GM19452 (cell line): ENCODE results near the gene FRMPD4.

Source experiments
- ATAC-seq: cut with Tn5 transposase; IDR thresholded peaks from one replicate; pipeline ENCODE4 v1.9.1; 2021; ENCODE audit not compliant: unreplicated experiment

The FRMPD4 gene

DNA sequence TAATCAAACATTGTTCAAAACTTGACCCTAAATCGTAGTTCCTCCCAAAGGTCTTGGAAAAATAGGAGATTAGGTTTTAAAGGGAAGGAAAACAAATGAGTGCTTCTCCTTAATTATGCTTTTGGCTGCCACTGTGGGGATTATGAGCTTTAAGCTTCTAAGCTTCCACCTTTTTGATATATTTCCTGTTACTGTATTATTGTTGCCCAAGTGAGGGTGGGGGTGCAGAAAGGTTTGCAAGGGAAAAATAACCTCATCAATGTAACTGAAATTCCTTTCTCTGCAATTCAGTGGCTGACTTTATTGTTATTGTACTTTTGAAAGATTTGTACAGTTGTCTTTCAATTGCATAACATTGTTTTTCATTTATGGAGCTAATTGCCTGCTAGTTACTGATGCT lies 285.1 kb downstream of the FRMPD4 start:
- ATAC-seq, result no peak

DNA sequence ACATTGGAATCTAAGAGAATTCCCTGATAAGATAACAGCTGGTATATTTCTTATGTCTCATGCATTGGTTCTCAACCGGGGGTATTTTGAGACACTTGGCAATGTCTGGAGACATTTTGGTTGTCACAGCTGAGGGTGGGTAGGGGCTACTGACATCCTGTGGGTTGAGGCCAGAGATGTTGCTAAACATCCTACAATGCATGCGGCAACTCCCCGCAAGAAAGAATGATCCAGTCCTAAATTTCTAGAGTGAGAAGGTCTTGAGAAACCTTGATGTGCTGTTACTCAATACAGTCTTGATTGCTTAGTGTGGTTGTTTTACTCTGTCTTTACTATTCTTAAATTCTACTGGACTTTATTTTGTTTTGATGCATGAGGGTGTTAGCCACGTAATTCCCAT lies 287.2 kb downstream of the FRMPD4 start:
- ATAC-seq, result no peak

- no peak for ATAC-seq
These were observed 288.1 kb downstream of the FRMPD4 start for GRCh38 chrX:12426420-12426819.

DNA sequence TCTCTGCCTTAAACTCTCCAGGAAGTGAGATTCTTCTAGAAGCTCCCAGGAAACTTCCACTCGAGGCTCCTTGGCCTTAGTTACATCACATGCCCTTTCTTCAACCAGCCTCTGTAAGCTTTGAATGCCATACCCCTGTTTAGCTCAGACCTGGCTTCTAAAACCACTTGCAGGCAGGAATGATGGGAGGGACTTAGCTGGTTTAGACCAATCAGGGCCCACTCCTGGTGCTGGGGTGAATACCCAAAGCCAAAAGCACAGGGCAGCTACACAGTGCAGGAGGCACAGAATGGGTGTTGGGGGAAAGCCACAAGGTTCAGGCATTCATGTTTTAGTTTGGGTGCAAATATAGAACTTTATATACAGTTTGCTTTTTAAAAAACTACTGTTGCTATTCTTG lies 296.2 kb downstream of the FRMPD4 start:
- ATAC-seq, result no peak

DNA sequence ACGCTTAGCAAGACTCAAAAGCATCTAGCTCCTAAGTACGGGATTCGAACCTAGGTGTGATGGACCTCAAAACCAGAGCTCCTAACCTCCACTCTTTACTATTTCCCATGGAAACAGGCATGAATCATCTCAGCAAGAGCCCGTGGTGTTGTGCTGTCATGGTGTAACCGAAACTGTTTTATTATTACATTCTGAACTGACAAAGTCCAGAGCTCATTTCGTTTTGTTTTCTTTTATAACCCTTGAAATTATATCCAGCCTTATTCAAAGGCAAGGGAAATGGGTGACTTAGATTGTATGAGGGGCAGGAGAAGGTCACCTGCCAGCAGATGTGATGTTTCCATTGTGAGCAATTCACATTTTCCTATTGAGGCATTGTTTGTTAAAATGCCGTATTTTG lies 301.1 kb downstream of the FRMPD4 start:
- no peak for ATAC-seq

DNA sequence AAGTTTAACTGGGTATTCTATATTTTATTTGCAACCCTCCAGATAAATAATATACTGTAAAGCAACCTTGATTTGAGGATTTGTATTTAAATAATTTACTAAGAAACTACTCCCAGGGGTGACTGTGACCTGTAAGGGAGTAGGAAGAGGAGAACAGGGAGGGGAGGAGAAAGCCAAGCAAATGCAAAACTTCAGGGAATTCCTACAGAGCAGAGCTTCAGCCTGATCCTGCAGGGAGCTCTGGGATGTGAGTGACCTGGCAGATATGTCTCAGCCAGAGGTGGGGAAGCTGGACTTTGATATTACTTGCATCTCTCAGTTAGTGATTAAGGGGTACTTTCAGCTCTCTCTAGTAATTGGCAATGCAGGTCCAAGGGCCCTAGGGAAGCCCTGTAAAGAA lies 302.0 kb downstream of the FRMPD4 start:
- no peak for ATAC-seq

GRCh38 chrX:12441381-12442128 lies 303.3 kb downstream of the FRMPD4 start:
- no peak for ATAC-seq

- ATAC-seq, result peak; percentile 87
These were observed 305.3 kb downstream of the FRMPD4 start for GRCh38 chrX:12443534-12444098.

- no peak for ATAC-seq
These were observed 308.2 kb downstream of the FRMPD4 start for GRCh38 chrX:12446342-12447075.

DNA sequence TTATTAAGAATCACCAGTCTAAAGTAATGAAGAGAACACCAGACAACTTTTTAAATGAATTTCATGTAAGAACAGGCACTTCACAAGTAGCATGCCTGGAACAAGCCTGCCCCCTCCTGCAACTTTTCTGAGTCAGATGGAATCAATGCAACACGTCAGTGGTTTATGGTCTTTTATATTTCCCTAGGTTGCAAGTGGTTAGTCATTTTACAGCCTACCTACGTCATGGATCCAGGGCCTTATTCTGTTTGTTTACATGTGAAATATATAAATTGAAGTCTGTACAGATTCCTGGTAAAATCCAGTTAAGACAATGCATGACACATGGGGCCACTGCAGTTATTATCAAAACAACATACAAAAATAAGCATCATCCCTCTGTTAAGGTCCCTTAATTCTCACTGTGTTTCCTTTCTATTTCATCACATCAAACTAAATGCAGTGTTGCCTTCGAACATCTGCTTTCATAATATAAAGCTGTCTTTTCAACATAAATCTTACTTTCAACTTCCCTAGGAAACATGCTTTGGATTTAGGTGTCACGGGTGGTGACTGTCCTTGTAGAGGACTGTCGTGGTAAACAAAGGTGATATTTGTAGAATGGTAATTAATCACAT lies 309.3 kb downstream of the FRMPD4 start:
- no peak for ATAC-seq

GRCh38 chrX:12452268-12452667 lies 314.0 kb downstream of the FRMPD4 start:
- ATAC-seq, result no peak

GRCh38 chrX:12460929-12461328 lies 322.7 kb downstream of the FRMPD4 start:
- ATAC-seq, result no peak

DNA sequence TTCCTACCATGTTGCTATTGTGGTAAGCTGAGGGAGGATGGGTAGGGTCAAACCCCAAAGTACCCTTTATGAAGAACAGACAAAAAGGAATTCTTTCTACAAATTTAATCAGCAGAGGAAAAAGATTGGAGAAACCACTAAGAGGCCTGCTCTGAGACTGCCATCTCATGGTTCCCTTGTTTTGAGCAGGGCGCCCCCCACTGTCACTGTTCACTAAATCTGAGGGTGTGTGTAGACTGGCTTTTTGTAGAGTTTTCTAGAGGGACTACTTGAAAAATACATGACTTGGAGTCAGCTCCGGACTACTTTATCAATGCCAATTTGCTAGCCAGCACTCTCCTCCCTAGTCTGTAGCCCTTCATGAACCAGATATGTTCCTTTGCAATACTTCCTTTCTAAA lies 324.8 kb downstream of the FRMPD4 start:
- no peak for ATAC-seq

GRCh38 chrX:12463873-12464272 lies 325.6 kb downstream of the FRMPD4 start:
- no peak for ATAC-seq

GRCh38 chrX:12467321-12467720 lies 329.0 kb downstream of the FRMPD4 start:
- ATAC-seq, result no peak

DNA sequence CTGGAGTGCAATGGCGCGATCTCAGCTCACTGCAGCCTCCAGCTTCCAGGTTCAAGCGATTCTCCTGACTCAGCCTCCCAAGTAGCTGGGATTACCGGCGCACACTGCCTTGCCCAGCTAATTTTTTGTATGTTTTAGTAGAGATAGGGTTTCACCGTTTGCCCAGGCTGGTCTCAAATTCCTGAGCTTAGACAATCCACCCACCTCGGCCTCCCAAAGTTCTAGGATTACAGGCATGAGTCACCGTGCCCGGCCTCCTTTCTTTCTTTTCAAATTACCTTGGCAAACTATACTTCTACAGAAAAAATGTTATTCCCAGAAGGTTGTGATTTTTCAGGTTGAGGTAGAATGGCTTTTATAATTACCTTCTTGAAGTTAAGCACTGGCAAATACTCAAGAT lies 331.0 kb downstream of the FRMPD4 start:
- no peak for ATAC-seq

- no peak for ATAC-seq
These were observed 332.8 kb downstream of the FRMPD4 start for GRCh38 chrX:12471061-12471460.

- ATAC-seq, result no peak
These were observed 342.7 kb downstream of the FRMPD4 start for GRCh38 chrX:12480956-12481355.

- no peak for ATAC-seq
These were observed 349.9 kb downstream of the FRMPD4 start for GRCh38 chrX:12488220-12488619.

- ATAC-seq, result no peak
These were observed 350.5 kb downstream of the FRMPD4 start for GRCh38 chrX:12488771-12489170.

GRCh38 chrX:12489341-12489740 lies 351.1 kb downstream of the FRMPD4 start:
- no peak for ATAC-seq
